ENCODE measurements around the gene DPP6.

DPP6 gene

GRCh38 chr7:154861589-154861988, 809.4 kb downstream of the DPP6 start:
- no peaks in the 10 kb centered on the region for H3K36me3 ChIP-seq
- no peaks in the 10 kb centered on the region for H3K27me3 ChIP-seq
- no peaks in the 10 kb centered on the region for H3K4me1 ChIP-seq (ENCODE audit: control insufficient read depth in 1 of 2, insufficient read depth in 1 of 2, low read depth in 1 of 2, low read length in 1 of 2)
- no peak overlapping the region for H3K4me3 ChIP-seq (ENCODE audit: low read depth in 1 of 2, low read length in 1 of 2)
- no peak overlapping the region for H3K27ac ChIP-seq
- no peaks in the 10 kb centered on the region for H3K9me3 ChIP-seq
- no peak for TF ChIP-seq CTCF (IDR thresholded peaks at IDR 0.05)

- H3K27me3 ChIP-seq: peaks cover 3% of the 10 kb centered on the region
- H3K36me3 ChIP-seq: no peaks in the 10 kb centered on the region
- no peak overlapping the region for H3K4me3 ChIP-seq (ENCODE audit: low read depth in 1 of 2, low read length in 1 of 2)
- no peaks in the 10 kb centered on the region for H3K4me1 ChIP-seq (ENCODE audit: control insufficient read depth in 1 of 2, insufficient read depth in 1 of 2, low read depth in 1 of 2, low read length in 1 of 2)
- no peak overlapping the region for H3K27ac ChIP-seq
- H3K9me3 ChIP-seq: no peaks in the 10 kb centered on the region
- TF ChIP-seq CTCF (IDR thresholded peaks at IDR 0.05): no peak
These were observed 810.1 kb downstream of the DPP6 start for GRCh38 chr7:154862153-154862791.

- Histone ChIP-seq H3K27me3 (peaks cover 20% of the 10 kb centered on the region), H3K9me3 (no peaks in the 10 kb centered on the region)
These were observed 811.7 kb downstream of the DPP6 start for GRCh38 chr7:154863766-154864522.

GRCh38 chr7:154864523-154864891, 812.3 kb downstream of the DPP6 start:
- no peaks in the 10 kb centered on the region for H3K36me3 ChIP-seq
- H3K27ac ChIP-seq: no peak overlapping the region
- peaks cover 26% of the 10 kb centered on the region for H3K27me3 ChIP-seq
- no peaks in the 10 kb centered on the region for H3K9me3 ChIP-seq
- H3K4me3 ChIP-seq (ENCODE audit: low read depth in 1 of 2, low read length in 1 of 2): no peak overlapping the region
- TF ChIP-seq CTCF (IDR thresholded peaks at IDR 0.05): no peak
- no peaks in the 10 kb centered on the region for H3K4me1 ChIP-seq (ENCODE audit: control insufficient read depth in 1 of 2, insufficient read depth in 1 of 2, low read depth in 1 of 2, low read length in 1 of 2)

More at GRCh38 chr7:154863766-154864522, 811.7 kb downstream of the DPP6 start:
- no peak overlapping the region for H3K27ac ChIP-seq
- no peaks in the 10 kb centered on the region for H3K36me3 ChIP-seq
- no peak overlapping the region for H3K4me3 ChIP-seq (ENCODE audit: low read depth in 1 of 2, low read length in 1 of 2)
- H3K4me1 ChIP-seq (ENCODE audit: control insufficient read depth in 1 of 2, insufficient read depth in 1 of 2, low read depth in 1 of 2, low read length in 1 of 2): no peaks in the 10 kb centered on the region
- no peak for TF ChIP-seq CTCF (IDR thresholded peaks at IDR 0.05)

- H3K27ac ChIP-seq: no peak overlapping the region
- H3K4me3 ChIP-seq (ENCODE audit: low read depth in 1 of 2, low read length in 1 of 2): no peak overlapping the region
- no peak for TF ChIP-seq CTCF (IDR thresholded peaks at IDR 0.05)
- no peaks in the 10 kb centered on the region for H3K4me1 ChIP-seq (ENCODE audit: control insufficient read depth in 1 of 2, insufficient read depth in 1 of 2, low read depth in 1 of 2, low read length in 1 of 2)
- no peaks in the 10 kb centered on the region for H3K9me3 ChIP-seq
- H3K27me3 ChIP-seq: peaks cover 27% of the 10 kb centered on the region
- no peaks in the 10 kb centered on the region for H3K36me3 ChIP-seq
These were observed 813.9 kb downstream of the DPP6 start for GRCh38 chr7:154865984-154866685.

Data from neutrophil (primary cell).